ENCODE measurements around the gene EVX2. TPM values are rescaled to one million over a fixed set of nuclear protein-coding genes. Genes with fewer than 3 reads are reported as not detected.

EVX2 gene
- total RNA-seq, 3 donors from 2014 or later = not detected

- no peaks in the 10 kb centered on the region for H3K4me1 ChIP-seq
- intact Hi-C loops (cut with DNase I; ENCODE audit: low total_unique reads) = no loop called here
- H3K9me3 ChIP-seq = no peaks in the 10 kb centered on the region
- H3K27me3 ChIP-seq = peaks cover 16 to 98% of the 10 kb centered on the region in 2 donors
- H3K36me3 ChIP-seq = no peaks in the 10 kb centered on the region
- H3K4me3 ChIP-seq = peak overlapping the region in 1 of 3 donors; percentile 22
- no peak overlapping the region for H3K27ac ChIP-seq
- DNase-seq (ENCODE audit: low spot score in 2 of 2) = no peak
- no peak for TF ChIP-seq POLR2A (IDR thresholded peaks at IDR 0.05)
- TF ChIP-seq CTCF (IDR thresholded peaks at IDR 0.05) = no peak
- TF ChIP-seq POLR2AphosphoS5 (IDR thresholded peaks at IDR 0.05) = no peak
These were observed 26.9 kb upstream of the EVX2 start for GRCh38 chr2:176110415-176111308.

DNA sequence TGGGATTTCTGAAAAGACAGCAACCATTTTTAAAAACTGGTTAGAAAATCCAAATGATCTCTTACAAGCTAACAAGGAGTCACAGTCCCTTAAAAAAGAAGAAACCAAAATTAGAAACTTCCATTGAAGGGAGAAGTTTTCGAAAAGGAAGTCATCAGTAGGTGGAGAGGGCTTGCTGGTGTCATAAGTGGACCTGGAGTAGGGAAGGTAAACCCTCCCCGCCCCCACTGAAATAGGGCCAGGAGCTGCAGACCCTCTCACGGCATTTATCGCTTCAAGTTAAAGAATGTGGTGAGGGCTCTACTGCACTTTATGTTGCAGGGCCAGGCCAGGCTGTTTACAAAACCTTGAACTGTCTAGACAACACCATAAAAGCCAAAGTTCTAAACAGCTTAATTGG, 26.2 kb upstream of the EVX2 start:
- no peak overlapping the region for H3K4me3 ChIP-seq
- intact Hi-C loops (cut with DNase I; ENCODE audit: low total_unique reads) = no loop called here
- H3K4me1 ChIP-seq = peaks cover 0 to under 1% of the 10 kb centered on the region in 2 donors
- DNase-seq (ENCODE audit: low spot score in 2 of 2) = no peak
- no peak overlapping the region for H3K27ac ChIP-seq
- H3K9me3 ChIP-seq = no peaks in the 10 kb centered on the region
- TF ChIP-seq CTCF (IDR thresholded peaks at IDR 0.05) = no peak
- TF ChIP-seq POLR2AphosphoS5 (IDR thresholded peaks at IDR 0.05) = no peak
- no peak for TF ChIP-seq POLR2A (IDR thresholded peaks at IDR 0.05)
- H3K36me3 ChIP-seq = no peaks in the 10 kb centered on the region
- H3K27me3 ChIP-seq = peaks cover 22 to 98% of the 10 kb centered on the region in 2 donors

DNA sequence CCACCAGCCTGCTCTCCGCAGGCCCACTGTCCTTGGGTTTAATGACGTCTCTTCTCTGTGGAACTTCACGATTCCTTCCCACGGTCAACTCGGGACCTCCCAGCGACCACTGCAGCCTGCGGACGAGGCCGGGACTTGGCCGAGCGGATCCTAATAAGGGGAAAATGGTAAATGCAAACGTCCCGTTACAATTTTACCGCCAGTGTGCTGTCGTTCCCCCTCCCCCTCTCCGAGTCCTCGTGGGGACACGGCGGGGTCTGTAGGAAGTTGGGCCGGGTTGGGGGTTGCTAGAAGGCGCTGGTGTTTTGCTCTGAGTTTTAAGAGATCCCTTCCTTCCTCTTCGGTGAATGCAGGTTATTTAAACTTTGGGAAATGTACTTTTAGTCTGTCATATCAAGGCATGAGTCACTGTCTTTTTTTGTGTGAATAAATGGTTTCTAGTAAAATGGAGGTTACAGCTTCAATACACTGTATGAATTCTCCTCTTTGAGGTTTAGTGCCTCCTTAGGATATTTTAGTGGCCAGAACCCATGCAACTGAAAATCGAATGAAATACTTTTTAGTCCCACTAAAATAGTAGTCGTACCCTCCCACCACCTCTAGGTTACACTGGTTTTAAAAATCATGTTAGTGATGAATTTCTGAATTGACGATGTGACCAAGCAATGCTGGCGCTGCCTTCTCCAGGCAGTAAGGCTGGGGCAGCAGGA, 25.6 kb upstream of the EVX2 start:
- Histone ChIP-seq H3K27ac (no peak overlapping the region), H3K27me3 (peaks cover 27 to 98% of the 10 kb centered on the region in 2 donors), H3K9me3 (no peaks in the 10 kb centered on the region), H3K4me1 (peaks cover 0 to 4% of the 10 kb centered on the region in 2 donors), H3K4me3 (peak overlapping the region in 1 of 3 donors; percentile 68), H3K36me3 (no peaks in the 10 kb centered on the region)
- TF ChIP-seq CTCF (IDR thresholded peaks at IDR 0.05) (no peak), POLR2AphosphoS5 (IDR thresholded peaks at IDR 0.05) (no peak), POLR2A (IDR thresholded peaks at IDR 0.05) (no peak)
- no peak for DNase-seq (ENCODE audit: low spot score in 2 of 2)
- intact Hi-C loops (cut with DNase I; ENCODE audit: low total_unique reads) = no loop called here

GRCh38 chr2:176107731-176108181, 24.0 kb upstream of the EVX2 start:
- intact Hi-C loops (cut with DNase I; ENCODE audit: low total_unique reads) = no loop called here
- no peak overlapping the region for H3K27ac ChIP-seq
- peak in 1 of 2 donors; percentile 47 for DNase-seq (ENCODE audit: low spot score in 2 of 2)

More at GRCh38 chr2:176107731-176108181, 24.0 kb upstream of the EVX2 start:
- H3K4me3 ChIP-seq = peak overlapping the region in 2 of 3 donors; percentile 26 to 68
- peaks cover 0 to 4% of the 10 kb centered on the region in 2 donors for H3K4me1 ChIP-seq
- H3K9me3 ChIP-seq = no peaks in the 10 kb centered on the region
- TF ChIP-seq CTCF (IDR thresholded peaks at IDR 0.05) = no peak
- no peak for TF ChIP-seq POLR2AphosphoS5 (IDR thresholded peaks at IDR 0.05)
- TF ChIP-seq POLR2A (IDR thresholded peaks at IDR 0.05) = no peak
- peaks cover 30 to 98% of the 10 kb centered on the region in 2 donors for H3K27me3 ChIP-seq
- H3K36me3 ChIP-seq = no peaks in the 10 kb centered on the region

Measured in breast epithelium (tissue), 4 donors.